K562 (cell line): Measurements from ENCODE around the gene DCLK1. TPM values are rescaled to one million over a fixed set of nuclear protein-coding genes. Genes with fewer than 3 reads are reported as not detected.

Source experiments
- ATAC-seq: fragments of 200-7000 bp; cut with Tn5 transposase; 3 replicates; pipeline ENCODE4 v1.9.1; 2020; ENCODE audit warnings: moderate library complexity
- BruUV-seq: library from RNA; stranded (reverse); fragments of 400-500 nt; replicated peaks from 2 replicates; lab custom pipeline; 2021; lab: Mats Ljungman, UMichigan
- CTCF ChIA-PET: fragments of 300-600 bp; formaldehyde crosslinking; extraction: SDS; loops from one replicate; lab custom pipeline; 2021; ENCODE audit warnings: low intra/inter-chr PET ratio; lab: Yijun Ruan, JAX
- POLR2A ChIA-PET: fragments of 300-600, 350-650 bp; sonication (Branson Sonifier 250); formaldehyde crosslinking; extraction: SDS; loops from one replicate; lab custom pipeline; 2021; ENCODE audit warnings: antibody characterized with exemption, inconsistent platforms; lab: Yijun Ruan, JAX
- DNase-seq, 4 experiments: peaks; one replicate each; pipeline versions ENCODE4 v3.0.0 to v3.0.0-alpha.2; 2011 to 2018; ENCODE audit warnings: low spot score in 3 of 4, mixed read lengths in 3 of 4; ENCODE audit errors: extremely low read depth in 1 of 4
- FAIRE-seq: peaks from 2 replicates; lab custom pipeline; 2011; peaks lifted over from hg19 to GRCh38; lab: Jason Lieb, UNC
- H2AFZ ChIP-seq: 2 replicates; pipeline ENCODE4 v1.6.0; 2011; ENCODE audit warnings: low read depth, low read length, control low read depth, inconsistent platforms
- H3K27ac ChIP-seq: fragments of 200-600 bp; 3 replicates; pipeline ENCODE4 v1.8.0; 2011; ENCODE audit warnings: low read depth, mild to moderate bottlenecking, control low read depth, inconsistent platforms, low read length, moderate library complexity, mixed read lengths; ENCODE audit errors: extremely low read depth
- H3K27me3 ChIP-seq, 2 experiments: fragments of 300-600 bp in 1 of 2; 2 replicates in 1 of 2; 3 replicates in 1 of 2; pipeline versions ENCODE4 v1.6.0 to v1.8.0; 2011; ENCODE audit warnings: inconsistent platforms in 2 of 2, low read length in 2 of 2, mild to moderate bottlenecking in 1 of 2, mixed read lengths in 1 of 2, moderate library complexity in 1 of 2; ENCODE audit not compliant: control insufficient read depth in 2 of 2, insufficient read depth in 2 of 2
- H3K36me3 ChIP-seq: fragments of 300-600 bp; 3 replicates; pipeline ENCODE4 v1.8.0; 2011; ENCODE audit warnings: mild to moderate bottlenecking, low read length, inconsistent platforms; ENCODE audit not compliant: control insufficient read depth, insufficient read depth
- H3K4me1 ChIP-seq, 2 experiments: fragments of 200-600 bp in 1 of 2; replicated peaks in 1 of 2; 2 replicates in 1 of 2; 3 replicates in 1 of 2; pipeline versions ENCODE4 v1.5.1 to v1.8.0; 2011; ENCODE audit warnings: inconsistent platforms in 2 of 2, low read length in 2 of 2, mild to moderate bottlenecking in 1 of 2, mixed read lengths in 1 of 2, moderate library complexity in 1 of 2; ENCODE audit not compliant: control insufficient read depth in 2 of 2, insufficient read depth in 2 of 2
- H3K4me2 ChIP-seq: 2 replicates; pipeline ENCODE4 v1.6.1; 2011; ENCODE audit warnings: low read length, control low read depth, inconsistent platforms, mixed read lengths; ENCODE audit not compliant: insufficient read depth
- H3K4me3 ChIP-seq: fragments of 200-600 bp; sonication (generic), shearing (Covaris generic); 2 replicates; pipeline ENCODE4 v1.5.1; 2016; ENCODE audit warnings: control low read depth, inconsistent platforms
- H3K79me2 ChIP-seq: fragments of 200-600 bp; 3 replicates; pipeline ENCODE4 v1.8.0; 2011; ENCODE audit warnings: low read length, inconsistent platforms; ENCODE audit not compliant: control insufficient read depth, insufficient read depth
- H3K9ac ChIP-seq, 2 experiments: 2 replicates each; pipeline versions ENCODE4 v1.6.0 to v1.6.1; 2011; ENCODE audit warnings: low read depth in 2 of 2, low read length in 2 of 2, control low read depth in 1 of 2, inconsistent platforms in 1 of 2, mild to moderate bottlenecking in 1 of 2, mixed read lengths in 1 of 2; ENCODE audit not compliant: insufficient read depth in 1 of 2
- H3K9me1 ChIP-seq: one replicate; pipeline ENCODE4 v1.6.0; 2011; ENCODE audit warnings: inconsistent platforms, mild to moderate bottlenecking, low read length, moderate library complexity; ENCODE audit not compliant: control insufficient read depth, insufficient read depth
- H3K9me3 ChIP-seq: replicated peaks from 2 replicates; pipeline ENCODE4 v1.5.1; 2011; ENCODE audit warnings: low read depth, low read length, inconsistent platforms; ENCODE audit not compliant: control insufficient read depth, insufficient read depth
- H4K20me1 ChIP-seq: replicated peaks from 2 replicates; pipeline ENCODE4 v1.6.1; 2011; ENCODE audit warnings: low read length, inconsistent platforms, mixed read lengths; ENCODE audit not compliant: control insufficient read depth, insufficient read depth
- EHMT2 ChIP-seq: fragments of 450-650 bp; IDR thresholded peaks from 2 replicates; pipeline ENCODE4 v1.6.1; 2018; ENCODE audit warnings: antibody characterized with exemption
- HDGF ChIP-seq: fragments of 450-650 bp; IDR thresholded peaks from 2 replicates; pipeline ENCODE4 v1.6.1; 2016
- HNRNPUL1 ChIP-seq: fragments of 200-400 bp; formaldehyde crosslinking; IDR thresholded peaks from 2 replicates; pipeline ENCODE4 v1.6.1; 2017; ENCODE audit warnings: low read length
- MEIS2 ChIP-seq: fragments of 450-650 bp; IDR thresholded peaks from 2 replicates; pipeline ENCODE4 v1.6.1; 2014; ENCODE audit warnings: mild to moderate bottlenecking; ENCODE audit not compliant: partially characterized antibody
- NFE2L1 ChIP-seq: fragments of 450-650 bp; IDR thresholded peaks from 2 replicates; pipeline ENCODE4 v1.6.1; 2016; ENCODE audit warnings: missing genetic modification characterization, low read depth, mild to moderate bottlenecking, missing compliant biosample characterization, moderate library complexity, borderline replicate concordance
- RBM25 ChIP-seq: fragments of 200-400 bp; formaldehyde crosslinking; IDR thresholded peaks from 2 replicates; pipeline ENCODE4 v1.6.1; 2018; ENCODE audit warnings: low read length, low read depth, moderate library complexity; ENCODE audit not compliant: severe bottlenecking
- WGBS: fragments of 100-300 bp; shearing (Covaris generic); methylation state at CpG from one replicate; pipeline ENCODE4 v1.1.6; 2016; ENCODE audit warnings: low coverage, mixed read lengths; ENCODE audit not compliant: insufficient coverage; ENCODE audit errors: missing lambda C conversion rate; 5-methylcytosine and 5-hydroxymethylcytosine counted together
- in situ Hi-C: fragments of 300-500 bp; cut with MboI; formaldehyde crosslinking; loops from 4 replicates; pipeline ENCODE4 v1.15.0; 2018; ENCODE audit warnings: inconsistent platforms, mixed read lengths
- intact Hi-C: fragments of 100-400 bp; cut with micrococcal nuclease; formaldehyde crosslinking; loops from 2 replicates; pipeline ENCODE4 v1.14.2; 2022
- polyA plus RNA-seq, 8 experiments: library from polyadenylated mRNA; depleted of rRNA in 4 of 8; stranded (reverse) in 5 of 8; unstranded in 3 of 8; fragments of >200 nt; fragmentation: Nextera tagmentation in 2 of 8; fragmentation: Illumina TruSeq in 1 of 8; extraction: Ambion mirVana in 2 of 8; extraction: Trizol in 1 of 8; gene quantifications; 2 replicates each; pipeline versions ENCODE4 v1.2.1 to v1.2.3, GENCODE V29; 2011 to 2014; ENCODE audit warnings: inconsistent platforms in 1 of 8, missing spikeins in 1 of 8
- total RNA-seq, 7 experiments: library from RNA; depleted of rRNA in 6 of 7; stranded (reverse); fragments of >200 nt in 6 of 7; fragmentation: Illumina TruSeq in 2 of 7; extraction: Trizol in 2 of 7; gene quantifications; 2 replicates each; pipeline versions ENCODE4 v1.2.1 to v1.2.3, GENCODE V29; 2011 to 2021; ENCODE audit warnings: low replicate concordance in 1 of 7
- TF ChIP-seq, protein P1 (sequence below): IDR thresholded peaks from 3 replicates; pipeline ENCODE4 v1.6.1; 2011; ENCODE audit warnings: borderline replicate concordance, mild to moderate bottlenecking, moderate library complexity; ENCODE audit not compliant: insufficient read length; ENCODE audit errors: extremely low read depth
- TF ChIP-seq, protein P2 (sequence below): fragments of 450-650 bp; IDR thresholded peaks from 2 replicates; pipeline ENCODE4 v1.6.1; 2016
- TF ChIP-seq, protein P3 (sequence below): fragments of 450-650 bp; formaldehyde crosslinking; IDR thresholded peaks from 2 replicates; pipeline ENCODE4 v1.4.0; 2020; ENCODE audit warnings: mild to moderate bottlenecking, moderate library complexity
- TF ChIP-seq, protein P4 (sequence below), 2 experiments: fragments of 150-350 bp in 1 of 2; IDR thresholded peaks; 2 replicates each; pipeline ENCODE4 v1.6.1; 2012 to 2016; ENCODE audit warnings: low read depth in 2 of 2, low read length in 2 of 2, mild to moderate bottlenecking in 1 of 2, moderate library complexity in 1 of 2

The DCLK1 gene
- total and polyA plus RNA-seq, 9 of the 15 experiments (the other 6 are each of a cell fraction or from before 2014, with no cell fraction given) = 0.07 TPM; not detected in 8

DNA sequence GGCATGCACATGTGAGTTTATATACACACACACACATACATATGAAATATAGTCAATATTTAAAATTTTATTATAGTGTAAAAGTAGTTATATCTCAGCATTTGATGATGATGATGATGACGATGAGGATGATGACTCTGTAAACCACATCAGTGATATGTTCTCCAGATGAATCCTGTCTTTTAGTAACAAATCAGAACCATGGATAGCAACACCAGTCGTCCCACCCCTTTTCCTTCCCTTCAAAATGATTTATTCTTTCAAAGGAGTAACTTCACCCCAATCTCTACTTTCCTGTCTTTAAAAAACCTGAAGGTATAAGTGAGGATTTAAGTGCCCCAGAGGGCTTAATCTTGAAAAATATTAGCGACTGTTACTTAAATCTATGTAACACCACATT lies 74.1 kb downstream of the DCLK1 start:
- ChIA-PET CTCF (no interaction called here), POLR2A (no interaction called here)
- no peak overlapping the region for H3K4me3 ChIP-seq
- H3K4me1 ChIP-seq = no peaks in the 10 kb centered on the region
- H3K9ac ChIP-seq = no peak overlapping the region
- H4K20me1 ChIP-seq = no peaks in the 10 kb centered on the region
- no peak overlapping the region for H3K27ac ChIP-seq
- no peaks in the 10 kb centered on the region for H3K79me2 ChIP-seq
- H2AFZ ChIP-seq = no peak overlapping the region
- in situ Hi-C loops = no loop called here
- H3K9me1 ChIP-seq = no peaks in the 10 kb centered on the region
- no peaks in the 10 kb centered on the region for H3K36me3 ChIP-seq
- H3K27me3 ChIP-seq = no peaks in the 10 kb centered on the region
- peak in 1 of 4 experiments; percentile 2 for DNase-seq
- 0% methylated on average over 3 of the region's 3 CpGs for WGBS
- BruUV-seq = no TSS peak
- no peaks in the 10 kb centered on the region for H3K9me3 ChIP-seq
- no peak for ATAC-seq
- no peak overlapping the region for H3K4me2 ChIP-seq
- intact Hi-C loops = no loop called here
- no peak for FAIRE-seq
- TF ChIP-seq MEIS2 = peak; percentile 48
- TF ChIP-seq, protein P1, sequence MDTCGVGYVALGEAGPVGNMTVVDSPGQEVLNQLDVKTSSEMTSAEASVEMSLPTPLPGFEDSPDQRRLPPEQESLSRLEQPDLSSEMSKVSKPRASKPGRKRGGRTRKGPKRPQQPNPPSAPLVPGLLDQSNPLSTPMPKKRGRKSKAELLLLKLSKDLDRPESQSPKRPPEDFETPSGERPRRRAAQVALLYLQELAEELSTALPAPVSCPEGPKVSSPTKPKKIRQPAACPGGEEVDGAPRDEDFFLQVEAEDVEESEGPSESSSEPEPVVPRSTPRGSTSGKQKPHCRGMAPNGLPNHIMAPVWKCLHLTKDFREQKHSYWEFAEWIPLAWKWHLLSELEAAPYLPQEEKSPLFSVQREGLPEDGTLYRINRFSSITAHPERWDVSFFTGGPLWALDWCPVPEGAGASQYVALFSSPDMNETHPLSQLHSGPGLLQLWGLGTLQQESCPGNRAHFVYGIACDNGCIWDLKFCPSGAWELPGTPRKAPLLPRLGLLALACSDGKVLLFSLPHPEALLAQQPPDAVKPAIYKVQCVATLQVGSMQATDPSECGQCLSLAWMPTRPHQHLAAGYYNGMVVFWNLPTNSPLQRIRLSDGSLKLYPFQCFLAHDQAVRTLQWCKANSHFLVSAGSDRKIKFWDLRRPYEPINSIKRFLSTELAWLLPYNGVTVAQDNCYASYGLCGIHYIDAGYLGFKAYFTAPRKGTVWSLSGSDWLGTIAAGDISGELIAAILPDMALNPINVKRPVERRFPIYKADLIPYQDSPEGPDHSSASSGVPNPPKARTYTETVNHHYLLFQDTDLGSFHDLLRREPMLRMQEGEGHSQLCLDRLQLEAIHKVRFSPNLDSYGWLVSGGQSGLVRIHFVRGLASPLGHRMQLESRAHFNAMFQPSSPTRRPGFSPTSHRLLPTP = no peak
- TF ChIP-seq, protein P2, sequence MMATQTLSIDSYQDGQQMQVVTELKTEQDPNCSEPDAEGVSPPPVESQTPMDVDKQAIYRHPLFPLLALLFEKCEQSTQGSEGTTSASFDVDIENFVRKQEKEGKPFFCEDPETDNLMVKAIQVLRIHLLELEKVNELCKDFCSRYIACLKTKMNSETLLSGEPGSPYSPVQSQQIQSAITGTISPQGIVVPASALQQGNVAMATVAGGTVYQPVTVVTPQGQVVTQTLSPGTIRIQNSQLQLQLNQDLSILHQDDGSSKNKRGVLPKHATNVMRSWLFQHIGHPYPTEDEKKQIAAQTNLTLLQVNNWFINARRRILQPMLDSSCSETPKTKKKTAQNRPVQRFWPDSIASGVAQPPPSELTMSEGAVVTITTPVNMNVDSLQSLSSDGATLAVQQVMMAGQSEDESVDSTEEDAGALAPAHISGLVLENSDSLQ = peak; percentile 51
- TF ChIP-seq RBM25 = no peak
- TF ChIP-seq, protein P3, sequence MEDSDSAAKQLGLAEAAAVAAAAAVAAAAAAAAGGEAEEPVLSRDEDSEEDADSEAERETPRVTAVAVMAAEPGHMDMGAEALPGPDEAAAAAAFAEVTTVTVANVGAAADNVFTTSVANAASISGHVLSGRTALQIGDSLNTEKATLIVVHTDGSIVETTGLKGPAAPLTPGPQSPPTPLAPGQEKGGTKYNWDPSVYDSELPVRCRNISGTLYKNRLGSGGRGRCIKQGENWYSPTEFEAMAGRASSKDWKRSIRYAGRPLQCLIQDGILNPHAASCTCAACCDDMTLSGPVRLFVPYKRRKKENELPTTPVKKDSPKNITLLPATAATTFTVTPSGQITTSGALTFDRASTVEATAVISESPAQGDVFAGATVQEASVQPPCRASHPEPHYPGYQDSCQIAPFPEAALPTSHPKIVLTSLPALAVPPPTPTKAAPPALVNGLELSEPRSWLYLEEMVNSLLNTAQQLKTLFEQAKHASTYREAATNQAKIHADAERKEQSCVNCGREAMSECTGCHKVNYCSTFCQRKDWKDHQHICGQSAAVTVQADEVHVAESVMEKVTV (CRISPR knock-in tag) = no peak
- TF ChIP-seq HDGF = no peak
- TF ChIP-seq, protein P4, sequence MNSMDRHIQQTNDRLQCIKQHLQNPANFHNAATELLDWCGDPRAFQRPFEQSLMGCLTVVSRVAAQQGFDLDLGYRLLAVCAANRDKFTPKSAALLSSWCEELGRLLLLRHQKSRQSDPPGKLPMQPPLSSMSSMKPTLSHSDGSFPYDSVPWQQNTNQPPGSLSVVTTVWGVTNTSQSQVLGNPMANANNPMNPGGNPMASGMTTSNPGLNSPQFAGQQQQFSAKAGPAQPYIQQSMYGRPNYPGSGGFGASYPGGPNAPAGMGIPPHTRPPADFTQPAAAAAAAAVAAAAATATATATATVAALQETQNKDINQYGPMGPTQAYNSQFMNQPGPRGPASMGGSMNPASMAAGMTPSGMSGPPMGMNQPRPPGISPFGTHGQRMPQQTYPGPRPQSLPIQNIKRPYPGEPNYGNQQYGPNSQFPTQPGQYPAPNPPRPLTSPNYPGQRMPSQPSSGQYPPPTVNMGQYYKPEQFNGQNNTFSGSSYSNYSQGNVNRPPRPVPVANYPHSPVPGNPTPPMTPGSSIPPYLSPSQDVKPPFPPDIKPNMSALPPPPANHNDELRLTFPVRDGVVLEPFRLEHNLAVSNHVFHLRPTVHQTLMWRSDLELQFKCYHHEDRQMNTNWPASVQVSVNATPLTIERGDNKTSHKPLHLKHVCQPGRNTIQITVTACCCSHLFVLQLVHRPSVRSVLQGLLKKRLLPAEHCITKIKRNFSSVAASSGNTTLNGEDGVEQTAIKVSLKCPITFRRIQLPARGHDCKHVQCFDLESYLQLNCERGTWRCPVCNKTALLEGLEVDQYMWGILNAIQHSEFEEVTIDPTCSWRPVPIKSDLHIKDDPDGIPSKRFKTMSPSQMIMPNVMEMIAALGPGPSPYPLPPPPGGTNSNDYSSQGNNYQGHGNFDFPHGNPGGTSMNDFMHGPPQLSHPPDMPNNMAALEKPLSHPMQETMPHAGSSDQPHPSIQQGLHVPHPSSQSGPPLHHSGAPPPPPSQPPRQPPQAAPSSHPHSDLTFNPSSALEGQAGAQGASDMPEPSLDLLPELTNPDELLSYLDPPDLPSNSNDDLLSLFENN (IDR thresholded peaks at IDR 0.05; ENCODE audit: low read depth in 2 of 2, low read length in 2 of 2) = no peak
- TF ChIP-seq NFE2L1 = no peak
- TF ChIP-seq HNRNPUL1 = no peak
- peak; percentile 45; the same call in 1 of the 2 replicates for TF ChIP-seq EHMT2
